GM23248 (cell line): Measurements from ENCODE around the gene NAB1.
"Not testable (repeated sequence)": the region's sequence is repeated elsewhere in the genome, so short reads cannot be mapped to it uniquely, and the experiment has no call there.

Experiments
- EZH2 ChIP-seq: fragments of 200-600 bp; sonication (generic); IDR thresholded peaks from 2 replicates; pipeline ENCODE4 v1.6.1; 2018; ENCODE audit warnings: antibody characterized with exemption, mild to moderate bottlenecking; ENCODE audit not compliant: insufficient read depth, poor library complexity, severe bottlenecking
- EZH2phosphoT487 ChIP-seq: fragments of 200-600 bp; sonication (generic); IDR thresholded peaks from 2 replicates; pipeline ENCODE4 v1.6.1; 2018; ENCODE audit warnings: antibody characterized with exemption, moderate library complexity, mild to moderate bottlenecking, low read depth; ENCODE audit not compliant: insufficient read depth

- TF ChIP-seq EZH2phosphoT487, EZH2: not testable (repeated sequence)
Observed at GRCh38 chr2:190609397-190609796, 39.5 kb upstream of the NAB1 start.
